GM18951 (cell line): ENCODE measurements around the gene WASL.
"Not testable (repeated sequence)": the region's sequence is repeated elsewhere in the genome, so short reads cannot be mapped to it uniquely, and the experiment has no call there.

Experiments used
- POLR2A ChIP-seq: IDR thresholded peaks from 4 replicates; pipeline ENCODE4 v1.6.1; 2011; ENCODE audit warnings: mild to moderate bottlenecking; ENCODE audit not compliant: insufficient read length, insufficient read depth; ENCODE audit errors: extremely low read depth
- in situ Hi-C: fragments of 300-500 bp; cut with MboI; formaldehyde crosslinking; loops from one replicate; pipeline ENCODE4 v1.12.0; 2022; ENCODE audit warnings: low sequenced_read_pairs, mixed read lengths, inconsistent platforms; ENCODE audit not compliant: unreplicated experiment

The WASL gene

DNA sequence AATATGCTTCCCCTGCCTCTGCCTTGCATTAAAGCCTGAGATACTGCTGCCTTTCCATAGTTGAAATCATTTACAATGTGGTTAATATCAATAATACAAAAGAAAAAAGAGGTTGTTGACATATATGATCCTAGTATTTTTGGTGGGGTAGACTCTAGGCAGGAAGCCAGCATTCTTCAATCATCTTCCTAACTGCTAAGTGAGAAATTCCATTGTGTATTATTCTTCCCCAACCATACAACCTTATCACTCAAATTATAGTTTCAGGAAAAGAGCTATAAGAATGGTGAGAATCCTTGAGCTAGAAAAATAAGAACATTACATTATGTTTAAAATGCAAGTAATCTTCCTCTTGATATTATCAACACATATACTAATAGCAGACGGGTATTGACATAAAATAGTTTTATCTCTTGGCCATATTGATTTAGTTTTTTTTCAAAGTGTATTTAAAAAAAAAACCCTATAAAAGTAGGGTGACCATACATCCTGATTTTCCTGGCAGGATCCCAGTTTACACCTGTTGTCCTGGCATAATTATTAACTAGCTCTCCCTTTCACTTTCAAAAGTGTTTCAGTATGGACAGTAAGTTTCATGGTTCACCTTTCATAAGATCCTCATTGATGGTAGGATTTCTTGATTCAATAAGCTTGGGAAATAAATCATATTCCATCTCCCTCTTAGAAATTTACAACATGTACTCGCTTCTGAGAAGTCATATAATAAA is 33.4 kb upstream of the WASL start:
- no peak for TF ChIP-seq POLR2A
- in situ Hi-C loops = no loop called here

DNA sequence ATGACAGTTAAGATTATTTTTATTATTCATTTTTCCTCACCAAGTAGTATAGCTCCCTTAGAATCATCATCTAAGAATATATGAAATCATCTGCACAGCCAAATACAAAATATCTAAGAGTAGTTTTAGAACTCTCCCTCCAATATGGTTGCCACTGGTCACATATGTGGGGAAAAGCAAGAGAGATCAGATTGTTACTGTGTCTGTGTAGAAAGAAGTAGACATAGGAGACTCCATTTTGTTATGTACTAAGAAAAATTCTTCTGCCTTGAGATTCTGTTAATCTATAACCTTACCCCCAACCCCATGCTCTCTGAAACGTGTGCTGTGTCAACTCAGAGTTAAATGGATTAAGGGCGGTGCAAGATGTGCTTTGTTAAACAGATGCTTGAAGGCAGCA is 31.7 kb upstream of the WASL start:
- in situ Hi-C loops = not testable (repeated sequence)

DNA sequence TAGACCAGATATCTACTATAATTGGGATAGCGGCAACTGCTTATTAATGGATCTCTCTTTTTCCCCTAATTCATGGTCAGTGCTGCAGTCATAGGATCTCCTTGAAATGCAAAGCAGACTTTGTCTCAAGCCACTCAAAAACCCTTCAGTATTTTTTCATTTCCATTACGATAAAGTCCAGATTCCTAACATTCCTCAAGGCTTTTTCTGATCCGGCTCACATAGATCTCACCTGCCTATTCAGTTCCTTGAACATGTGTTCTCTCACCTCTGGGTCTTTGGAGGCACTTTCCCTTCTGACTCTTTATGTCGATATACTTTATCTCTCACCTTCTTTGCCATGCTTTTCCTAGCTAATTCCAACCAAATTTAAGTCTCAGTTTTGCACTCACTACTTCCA is 25.7 kb upstream of the WASL start:
- in situ Hi-C loops = no loop called here
- no peak for TF ChIP-seq POLR2A

DNA sequence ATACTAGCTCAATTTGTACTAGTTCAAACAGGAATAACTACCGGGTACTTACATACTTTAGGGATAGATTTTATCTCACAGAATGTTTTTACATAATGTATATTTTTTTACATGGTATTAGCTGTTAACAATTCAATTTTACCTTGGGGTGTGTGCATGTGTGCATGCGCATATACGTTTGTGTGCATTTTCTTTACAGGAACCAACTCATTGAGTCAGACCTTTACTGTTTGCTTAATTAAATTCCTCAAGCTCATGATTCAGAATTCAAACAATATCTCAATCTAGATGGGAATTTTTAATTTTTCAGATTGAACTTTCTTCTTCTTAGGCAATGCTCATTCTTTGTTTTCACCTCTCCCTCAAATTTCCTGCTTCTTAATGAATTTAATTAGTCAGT is 24.7 kb upstream of the WASL start:
- in situ Hi-C loops = no loop called here
- no peak for TF ChIP-seq POLR2A

DNA sequence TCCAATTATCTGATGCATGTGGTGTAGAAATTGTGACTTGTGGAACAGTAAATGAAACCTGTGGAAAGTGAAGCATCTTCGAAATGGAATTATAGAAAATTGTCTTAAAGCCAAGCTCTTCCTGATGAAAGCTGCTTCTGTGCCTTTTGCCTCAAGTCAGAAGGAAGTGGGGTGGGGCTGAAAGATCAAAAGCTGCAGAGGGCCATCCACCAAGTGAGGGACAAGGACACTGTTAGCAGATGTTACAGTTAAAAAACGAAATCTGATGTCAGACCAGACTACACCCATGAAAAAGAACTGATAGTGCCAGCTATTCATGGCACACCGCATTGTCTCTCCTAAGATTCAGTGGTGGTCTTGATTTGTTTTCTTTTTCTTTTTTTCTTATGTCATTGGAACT is 23.8 kb upstream of the WASL start:
- TF ChIP-seq POLR2A = no peak
- in situ Hi-C loops = no loop called here

DNA sequence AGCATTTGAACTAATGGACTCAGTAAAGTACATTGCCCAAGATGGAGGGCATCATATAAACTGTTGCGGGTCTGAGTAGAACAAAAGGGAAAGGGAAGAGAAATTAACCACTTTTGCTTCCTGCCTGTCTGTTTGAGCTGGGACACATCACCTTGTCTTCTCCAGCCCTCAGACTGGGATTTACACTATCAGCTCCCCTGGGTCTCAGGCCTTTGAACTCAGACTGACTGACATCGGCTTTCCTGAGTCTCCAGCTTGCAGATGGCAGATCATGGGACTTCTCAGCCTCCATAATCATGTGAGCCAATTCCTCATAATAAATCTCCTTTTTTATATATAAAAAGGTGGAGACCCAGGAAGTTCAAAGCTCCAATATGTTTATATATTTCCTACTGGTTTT is 23.0 kb upstream of the WASL start:
- no peak for TF ChIP-seq POLR2A
- in situ Hi-C loops = no loop called here

DNA sequence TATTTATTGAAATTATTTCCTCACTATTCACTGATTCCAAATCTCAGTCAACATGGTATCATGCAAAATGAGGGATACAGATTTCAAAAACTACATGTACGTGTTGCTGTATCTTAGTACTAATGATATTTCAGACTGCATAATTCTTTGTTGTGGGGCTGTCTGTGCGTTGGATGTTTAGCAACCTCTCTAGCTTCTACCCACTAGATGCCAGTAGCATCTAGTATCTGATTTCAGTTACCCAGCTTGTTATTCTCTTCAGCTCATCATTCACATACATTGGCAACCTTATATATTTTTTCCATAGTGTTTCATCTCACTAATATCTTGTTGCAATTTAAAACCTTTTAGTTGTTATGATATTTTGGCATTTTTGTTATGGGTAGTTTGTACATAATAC is 22.5 kb upstream of the WASL start:
- no peak for TF ChIP-seq POLR2A
- in situ Hi-C loops = no loop called here

DNA sequence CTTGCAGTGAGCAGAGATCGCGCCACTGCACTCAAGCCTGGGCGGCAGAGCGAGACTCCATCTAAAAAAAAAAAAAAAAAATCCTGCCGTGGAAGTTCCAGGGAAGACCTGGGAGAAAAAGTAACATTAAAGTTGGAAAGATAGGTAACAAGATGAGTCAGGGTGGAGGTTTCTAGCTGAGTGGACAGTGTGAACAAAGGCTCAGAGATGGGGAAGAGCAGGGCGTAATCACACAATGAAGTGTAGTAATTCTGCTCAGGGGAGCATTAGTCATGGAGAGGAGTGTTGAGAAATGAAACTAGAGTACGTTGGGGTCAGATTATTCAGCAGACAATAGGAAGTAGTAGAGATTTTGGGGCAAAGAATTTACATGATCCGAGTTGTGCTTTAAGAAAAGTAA is 21.6 kb upstream of the WASL start:
- in situ Hi-C loops = no loop called here
- no peak for TF ChIP-seq POLR2A

DNA sequence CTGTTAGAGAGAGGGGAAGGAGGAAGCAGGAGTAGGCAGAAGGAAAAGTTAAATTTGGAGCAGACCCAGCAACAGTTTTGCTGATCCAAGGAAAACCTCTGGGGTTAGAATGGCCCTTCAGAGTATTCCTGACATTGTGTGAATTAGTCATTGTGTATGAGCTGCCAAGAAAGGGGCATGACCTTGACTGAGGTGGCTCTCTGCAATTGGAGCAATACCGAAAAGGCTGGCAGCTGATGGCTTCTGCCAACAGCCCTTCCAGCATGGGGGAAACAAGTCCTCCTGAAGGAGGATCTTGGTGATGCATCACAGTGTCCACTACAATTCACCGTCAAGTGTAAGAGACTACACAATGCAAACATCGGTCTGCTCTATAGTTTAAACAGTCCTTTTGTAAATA is 20.6 kb upstream of the WASL start:
- in situ Hi-C loops = no loop called here
- TF ChIP-seq POLR2A = no peak

DNA sequence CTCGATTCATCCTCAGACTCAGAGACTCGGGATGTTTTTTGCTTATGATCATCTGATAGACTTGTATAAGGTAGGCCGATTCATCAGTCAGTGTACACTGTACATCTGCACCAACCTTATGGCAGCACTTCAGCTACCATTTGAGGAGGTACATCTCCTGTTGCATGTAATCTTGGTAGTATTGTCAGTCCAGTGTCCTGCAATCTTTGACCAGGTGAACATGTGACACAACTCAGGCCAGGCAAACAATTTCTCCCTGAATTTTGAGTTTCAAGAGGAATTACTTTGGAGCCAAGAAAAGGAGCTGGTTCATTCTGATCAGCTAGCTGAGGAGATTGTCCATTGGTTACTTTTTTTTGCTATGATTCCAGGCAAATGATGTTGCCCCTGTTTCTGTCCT is 19.7 kb upstream of the WASL start:
- in situ Hi-C loops = no loop called here

DNA sequence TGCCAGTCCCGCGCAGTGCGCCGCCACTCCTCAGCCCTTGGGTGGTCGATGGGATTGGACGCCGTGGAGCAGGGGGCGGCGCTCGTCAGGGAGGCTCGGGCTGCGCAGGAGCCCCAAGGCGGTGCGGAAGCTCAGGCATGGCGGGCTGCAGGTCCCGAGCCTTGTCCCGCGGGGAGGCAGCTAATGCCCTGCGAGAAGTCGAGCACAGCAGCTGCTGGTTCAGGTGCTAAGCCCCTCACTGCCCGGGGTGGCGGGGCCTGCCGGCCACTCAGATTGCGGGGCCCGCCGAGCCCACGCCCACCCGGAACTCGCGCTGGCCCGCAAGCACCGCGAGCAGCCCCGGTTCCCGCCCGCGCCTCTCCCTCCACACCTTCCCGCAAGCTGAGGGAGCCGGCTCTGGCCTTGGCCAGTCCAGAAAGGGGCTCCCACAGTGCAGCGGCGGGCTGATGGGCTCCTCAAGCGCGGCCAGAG is 14.4 kb upstream of the WASL start:
- TF ChIP-seq POLR2A = no peak
- in situ Hi-C loops = no loop called here

More for the DNA sequence above, 19.7 kb upstream of the WASL start:
- no peak for TF ChIP-seq POLR2A

DNA sequence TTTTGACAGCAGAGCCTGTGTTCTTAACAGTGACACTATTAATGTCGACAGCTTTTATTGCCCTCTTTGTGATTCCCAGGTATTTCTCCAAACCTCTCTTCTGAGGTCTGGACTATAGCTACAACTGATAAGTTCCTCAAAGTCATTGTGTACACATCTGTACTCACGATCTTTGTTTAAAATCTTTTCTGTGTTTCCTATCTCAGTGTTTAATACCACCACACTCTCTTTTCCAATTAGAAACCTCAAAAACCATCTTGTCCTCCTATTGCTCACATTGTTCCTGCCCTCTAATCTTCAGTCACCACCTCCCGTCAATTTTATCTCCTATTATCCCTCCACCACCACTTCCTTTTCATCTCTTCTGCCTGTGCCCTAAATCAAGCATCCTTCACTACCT is 12.9 kb upstream of the WASL start:
- in situ Hi-C loops = no loop called here
- no peak for TF ChIP-seq POLR2A

DNA sequence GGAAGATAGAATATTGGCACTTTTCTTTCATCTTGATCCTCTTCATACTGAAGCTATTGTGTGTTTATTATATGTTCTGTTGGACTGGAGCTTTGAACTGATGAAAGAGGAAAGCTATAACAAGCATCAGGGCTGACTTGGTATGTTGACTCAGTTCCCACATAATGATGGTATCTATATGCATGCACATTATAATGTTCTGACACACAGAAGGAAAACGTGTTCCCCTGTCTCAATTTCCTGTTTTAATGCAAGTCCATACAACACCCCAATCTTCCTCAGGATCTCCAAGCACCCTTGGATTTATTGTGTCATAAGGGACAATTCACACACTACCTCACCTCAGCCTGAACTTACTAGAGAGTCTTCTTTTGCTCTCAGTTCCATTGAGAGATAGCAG is 8.3 kb upstream of the WASL start:
- in situ Hi-C loops = no loop called here
- no peak for TF ChIP-seq POLR2A

DNA sequence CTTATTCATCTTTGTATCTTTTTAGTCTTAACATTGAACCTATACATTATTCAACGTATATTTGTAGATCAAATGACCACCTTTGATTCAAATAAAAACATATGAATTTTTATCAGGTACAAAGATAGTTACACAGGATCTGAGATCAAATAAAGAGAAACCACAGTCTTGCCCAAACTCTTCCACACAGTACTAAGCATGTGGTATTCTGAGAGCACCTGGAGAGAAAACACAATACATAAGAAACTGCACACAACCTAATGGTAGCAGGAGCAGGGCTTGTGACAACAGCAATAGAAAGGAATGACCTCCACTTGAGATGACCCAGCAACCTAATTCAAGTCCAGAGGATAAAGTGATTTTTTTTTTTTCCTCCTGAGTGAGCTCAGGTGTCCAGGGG is 6.5 kb upstream of the WASL start:
- no peak for TF ChIP-seq POLR2A
- in situ Hi-C loops = no loop called here
